HG02610 (cell line): ENCODE measurements around the gene CLCF1.

Experiments used
- ATAC-seq: cut with Tn5 transposase; IDR thresholded peaks from one replicate; pipeline ENCODE4 v1.9.1; 2021; ENCODE audit warnings: mild to moderate bottlenecking, moderate library complexity; ENCODE audit not compliant: unreplicated experiment

CLCF1 gene

DNA sequence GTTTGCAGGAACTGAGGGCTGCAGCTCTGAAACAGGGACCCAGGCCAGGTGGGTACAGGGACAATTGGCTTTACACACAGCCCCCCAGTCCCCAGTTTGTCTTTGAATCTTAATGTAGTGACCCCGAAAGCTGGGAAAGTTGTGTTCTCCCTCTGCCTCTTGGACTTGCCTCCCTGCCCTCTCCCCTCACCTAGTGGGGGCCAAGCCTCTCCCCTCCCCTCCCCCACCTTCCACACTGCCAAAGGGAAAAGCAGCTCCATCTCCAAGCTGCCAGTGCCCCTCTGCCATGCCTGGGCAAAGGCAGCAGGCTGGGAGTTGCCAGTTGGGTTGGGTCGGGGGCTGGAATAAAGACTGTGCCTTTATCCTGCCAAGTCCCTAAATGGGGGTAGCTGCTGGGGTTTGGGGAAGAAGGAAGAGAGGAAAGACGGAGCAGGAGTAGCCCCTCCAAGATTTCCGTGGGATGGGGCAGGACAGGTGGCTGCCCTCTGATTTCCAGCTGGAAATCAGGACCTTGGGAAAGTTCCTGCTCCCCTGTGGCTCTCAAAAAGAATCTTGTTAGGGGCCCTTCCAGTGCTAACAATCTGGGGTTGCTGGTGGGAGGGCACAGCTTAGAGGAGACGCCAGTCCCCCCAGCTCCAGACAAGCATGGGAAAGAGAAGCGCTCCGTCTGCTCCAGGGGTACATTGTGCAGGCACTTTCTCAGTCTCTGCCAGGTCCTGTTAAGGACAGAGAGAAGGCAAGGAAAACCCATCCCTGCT, 2.8 kb upstream of the CLCF1 start:
- no peak for ATAC-seq

DNA sequence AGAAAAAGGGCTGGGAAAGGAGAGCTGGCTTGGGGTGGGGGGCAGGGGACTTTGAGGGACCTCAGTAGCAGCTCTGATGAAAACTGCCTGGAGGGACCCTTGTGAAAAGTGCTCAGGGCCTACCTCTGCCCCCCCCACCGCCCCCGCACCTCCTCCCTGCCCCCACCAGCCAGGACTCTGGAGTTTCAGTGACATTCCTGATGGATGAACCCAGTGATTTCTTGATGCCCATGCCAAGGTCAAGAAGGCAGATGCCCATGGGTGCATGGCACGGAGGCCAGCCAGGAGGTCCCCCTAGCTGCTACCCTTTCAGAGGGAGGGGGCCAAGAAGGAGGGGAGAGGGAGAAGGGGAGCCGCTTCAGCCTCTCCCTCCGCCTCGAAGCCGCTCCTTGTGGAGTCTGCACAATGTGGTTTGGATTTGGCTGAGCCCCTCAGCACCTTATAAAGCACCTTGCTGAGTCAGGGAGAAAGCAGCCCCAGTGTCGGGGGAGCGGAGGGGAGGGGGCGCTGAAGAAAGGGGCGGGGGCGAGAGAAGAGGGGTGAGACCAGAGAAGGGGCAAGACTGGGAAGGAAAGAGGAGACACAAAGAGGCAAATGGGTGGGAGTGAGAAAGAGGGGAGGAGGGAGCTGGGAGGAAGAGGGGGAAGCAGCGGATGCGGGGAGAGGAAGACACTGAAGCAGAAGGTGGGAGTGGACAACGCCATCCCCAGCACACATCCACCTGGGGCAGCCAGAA, 2.1 kb upstream of the CLCF1 start:
- ATAC-seq, result no peak

DNA sequence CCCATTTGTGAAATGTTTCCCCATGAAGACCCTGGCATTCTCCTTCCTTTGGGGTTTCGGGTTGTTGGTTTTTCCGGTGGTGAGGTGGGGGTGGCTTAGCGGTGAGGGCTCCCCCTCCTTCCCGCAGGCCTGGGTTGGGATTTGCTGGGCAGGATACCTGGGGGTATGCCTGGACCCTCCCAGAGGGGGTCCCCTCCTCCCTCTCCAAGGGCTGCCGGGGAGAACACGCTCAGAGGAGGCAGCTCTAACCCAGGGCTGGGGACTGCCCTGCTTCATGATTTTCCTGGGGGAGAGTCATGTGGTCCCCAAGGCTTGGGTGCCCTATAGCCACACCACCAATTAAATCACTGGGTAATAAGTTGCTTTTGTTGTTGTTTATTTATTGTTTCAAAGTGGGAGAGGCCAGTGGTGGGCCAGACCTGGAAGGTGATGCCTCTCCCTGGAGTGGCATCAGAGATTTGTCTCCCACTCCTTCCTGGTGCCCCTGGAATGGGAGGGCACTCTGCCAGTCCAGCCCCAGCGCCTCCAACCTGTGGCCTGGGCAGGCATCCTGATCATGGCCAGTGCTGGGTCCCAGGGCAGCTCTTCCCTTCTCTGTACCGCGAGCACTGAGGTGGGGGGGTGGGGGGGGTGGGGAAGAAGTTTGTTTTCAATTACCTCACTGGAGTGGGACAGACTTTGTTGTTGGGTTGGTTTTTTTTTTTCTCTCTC, 1.3 kb upstream of the CLCF1 start:
- no peak for ATAC-seq

DNA sequence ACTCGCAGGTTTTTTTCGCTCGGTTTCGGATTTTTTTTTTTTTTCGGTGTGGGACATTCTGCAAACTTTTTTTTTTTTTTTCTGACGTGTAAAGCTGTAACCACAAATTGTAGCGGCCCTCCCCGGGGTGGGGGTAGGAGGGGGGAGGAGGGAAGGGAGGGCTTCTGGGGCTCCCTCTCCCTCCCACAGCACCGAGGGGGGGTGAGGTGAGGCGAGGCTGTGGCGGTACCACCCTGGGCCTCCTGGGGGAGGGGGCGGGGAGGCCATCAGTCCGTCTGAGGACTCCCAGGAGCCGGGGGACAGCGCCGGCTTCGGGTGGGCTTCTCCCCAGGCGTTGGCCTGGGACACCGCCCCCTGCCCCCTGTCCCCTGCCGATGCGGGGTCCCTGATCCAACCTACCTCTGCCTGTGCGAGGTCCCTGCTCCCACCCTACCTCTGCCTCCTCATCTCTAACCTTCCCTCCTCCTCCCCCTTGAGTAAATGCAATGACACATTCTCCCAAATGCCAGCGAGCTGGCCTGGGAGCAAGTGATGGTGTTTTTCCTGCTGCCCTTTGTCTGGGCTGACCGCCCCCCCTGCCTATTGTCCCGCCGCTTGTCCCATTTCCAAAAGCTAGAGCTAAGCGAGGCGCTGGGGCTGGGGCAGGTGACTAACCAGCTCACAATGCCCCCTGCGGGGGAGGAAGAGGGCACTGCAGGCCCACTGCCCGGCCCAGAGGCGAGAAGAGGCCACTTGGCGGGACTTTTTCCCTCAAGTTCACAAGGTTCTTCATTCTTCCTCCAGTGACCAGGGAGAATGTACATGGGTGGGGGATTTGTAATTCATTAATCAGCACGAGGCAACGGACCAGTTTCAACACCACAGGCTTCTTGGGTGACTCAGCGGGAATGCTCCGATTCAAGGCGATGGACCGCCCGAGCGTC, 511 bp upstream of the CLCF1 start:
- ATAC-seq, result no peak

- no peak for ATAC-seq
These were observed 941 bp downstream of the CLCF1 start for GRCh38 chr11:67372321-67372992.

- no peak for ATAC-seq
These were observed 1.5 kb downstream of the CLCF1 start for GRCh38 chr11:67371911-67372320.

DNA sequence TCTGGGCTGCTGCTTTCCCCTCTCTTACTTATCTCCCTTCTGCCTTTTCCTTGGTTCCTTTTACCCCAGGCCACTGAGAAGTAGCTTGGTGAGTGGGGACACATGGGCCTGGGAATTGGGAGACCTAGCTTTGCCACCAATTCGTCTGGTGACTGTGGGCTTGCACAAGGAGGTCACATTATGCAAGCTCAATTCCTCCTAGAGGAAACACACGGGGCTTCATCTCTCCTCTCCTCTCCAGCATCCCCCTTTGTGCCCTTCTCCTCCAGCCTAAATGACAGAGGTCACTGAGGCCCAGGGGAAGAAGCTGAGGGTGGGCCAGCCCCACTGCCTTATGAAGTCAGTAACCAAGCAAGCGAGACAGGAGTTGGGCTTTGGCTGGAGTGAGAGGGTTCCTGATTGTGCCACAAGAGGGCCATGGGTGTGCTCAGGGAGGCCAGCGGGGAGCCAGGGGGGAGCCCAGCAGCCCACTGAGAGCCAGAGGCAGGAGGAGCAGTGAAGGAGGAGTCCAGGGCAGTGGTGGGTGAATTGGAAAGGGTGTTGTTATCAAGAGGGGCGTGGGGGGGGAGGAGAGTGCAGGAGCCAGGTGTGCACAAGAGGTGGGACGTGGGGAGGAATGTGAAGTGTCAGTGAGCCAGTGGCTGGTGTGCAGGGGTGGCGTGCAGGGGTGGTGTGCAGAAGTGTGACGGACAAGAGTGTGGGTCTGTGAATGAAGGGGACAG, 2.0 kb downstream of the CLCF1 start:
- ATAC-seq, result no peak

- no peak for ATAC-seq
These were observed 2.9 kb downstream of the CLCF1 start for GRCh38 chr11:67370351-67371076.

- ATAC-seq, result no peak
These were observed 3.6 kb downstream of the CLCF1 start for GRCh38 chr11:67369801-67370284.

- no peak for ATAC-seq
These were observed 4.1 kb downstream of the CLCF1 start for GRCh38 chr11:67369275-67369674.

GRCh38 chr11:67368621-67369020, 4.8 kb downstream of the CLCF1 start:
- no peak for ATAC-seq

GRCh38 chr11:67367761-67368227, 5.6 kb downstream of the CLCF1 start:
- ATAC-seq, result no peak

DNA sequence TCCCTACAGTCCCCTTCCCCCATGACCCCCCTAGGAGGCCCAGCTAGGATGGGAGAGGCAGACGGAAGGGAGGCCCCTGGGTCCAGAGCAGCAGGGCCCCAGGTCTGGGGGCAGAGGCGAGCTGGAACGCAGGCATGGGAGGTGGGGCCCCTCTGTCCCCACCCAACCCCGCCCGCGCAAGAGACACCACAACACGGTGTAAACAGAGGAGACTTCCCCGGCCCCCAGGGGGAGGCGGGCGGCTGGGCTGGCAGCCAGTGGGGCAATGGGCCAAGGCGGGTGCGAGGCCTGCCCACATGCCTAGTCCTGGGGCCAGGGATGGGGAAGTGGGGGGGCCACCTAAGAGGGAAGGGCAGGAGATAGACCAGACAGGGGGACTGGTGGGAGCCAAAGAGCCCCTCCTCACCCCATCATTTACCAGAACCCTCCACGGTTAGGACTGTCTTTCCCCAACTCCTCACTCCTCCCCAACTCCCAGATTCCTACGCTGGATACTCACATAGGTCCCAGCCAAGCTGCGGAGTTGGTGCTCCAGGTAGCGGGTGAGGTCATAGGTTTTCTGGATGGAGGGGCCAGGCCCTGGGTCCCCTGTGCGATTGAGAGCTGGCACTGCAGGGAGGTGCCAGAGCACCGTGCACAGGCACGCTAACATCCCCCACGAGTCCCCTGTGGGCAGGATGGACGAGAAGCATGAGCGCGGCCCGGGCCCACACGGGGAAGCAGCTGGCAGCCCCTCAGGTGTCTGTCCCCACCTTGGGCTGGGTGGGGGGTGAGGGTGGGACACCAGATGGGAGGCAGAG, 6.2 kb downstream of the CLCF1 start:
- no peak for ATAC-seq

DNA sequence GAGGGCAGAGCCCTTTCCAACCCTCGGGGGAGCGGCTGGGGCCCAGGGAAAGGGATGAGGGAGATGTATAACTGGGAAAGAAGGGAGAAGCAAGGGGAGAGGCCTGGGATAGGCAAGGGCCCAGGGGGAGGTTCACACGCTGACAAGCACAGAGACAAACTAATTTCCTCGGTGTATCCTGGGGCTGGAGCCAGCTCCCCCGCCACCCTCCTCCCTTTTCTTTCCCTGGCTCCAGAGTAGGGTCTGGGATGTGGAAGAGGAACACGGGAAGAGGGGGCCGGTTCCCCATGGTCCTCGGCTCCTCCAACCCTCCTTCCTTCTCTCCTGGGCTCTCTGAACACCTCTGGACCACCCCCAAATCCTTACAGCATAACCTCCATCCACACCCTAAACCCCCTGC, 6.9 kb downstream of the CLCF1 start:
- no peak for ATAC-seq

DNA sequence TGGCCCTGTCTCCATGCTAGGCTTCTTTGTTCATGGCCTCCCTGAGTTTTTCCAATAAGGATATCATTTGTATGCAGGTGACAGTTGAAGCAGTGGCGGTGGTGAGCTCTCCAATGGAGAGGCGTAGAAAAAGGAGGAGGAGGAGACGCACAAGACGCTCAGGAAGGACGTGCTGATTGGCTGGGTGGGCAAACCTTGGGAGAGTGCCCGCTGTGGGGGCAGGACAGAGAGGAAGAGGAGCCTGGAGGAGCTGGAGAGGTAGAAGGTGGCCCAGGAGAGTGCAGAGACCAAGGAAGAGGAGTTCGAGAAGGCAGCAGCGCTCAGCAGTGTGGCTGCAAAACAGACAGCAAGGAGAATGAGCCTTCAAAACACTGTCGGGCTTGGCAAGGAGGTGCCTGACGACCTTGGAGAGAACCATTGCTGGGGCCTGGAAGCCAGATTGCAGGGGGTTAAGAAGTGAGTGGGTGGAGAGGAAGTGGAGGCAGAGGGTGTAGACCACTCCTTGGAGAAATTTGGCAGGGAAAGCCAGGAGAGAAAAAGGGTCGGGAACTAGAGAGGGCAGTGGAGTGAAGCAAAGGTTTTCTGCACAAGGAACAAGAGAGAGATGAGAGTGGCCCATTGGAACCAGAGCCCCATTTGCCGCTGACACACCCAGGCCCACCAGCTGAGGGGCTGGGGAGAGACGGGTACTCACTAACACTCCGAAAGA, 7.5 kb downstream of the CLCF1 start:
- no peak for ATAC-seq

DNA sequence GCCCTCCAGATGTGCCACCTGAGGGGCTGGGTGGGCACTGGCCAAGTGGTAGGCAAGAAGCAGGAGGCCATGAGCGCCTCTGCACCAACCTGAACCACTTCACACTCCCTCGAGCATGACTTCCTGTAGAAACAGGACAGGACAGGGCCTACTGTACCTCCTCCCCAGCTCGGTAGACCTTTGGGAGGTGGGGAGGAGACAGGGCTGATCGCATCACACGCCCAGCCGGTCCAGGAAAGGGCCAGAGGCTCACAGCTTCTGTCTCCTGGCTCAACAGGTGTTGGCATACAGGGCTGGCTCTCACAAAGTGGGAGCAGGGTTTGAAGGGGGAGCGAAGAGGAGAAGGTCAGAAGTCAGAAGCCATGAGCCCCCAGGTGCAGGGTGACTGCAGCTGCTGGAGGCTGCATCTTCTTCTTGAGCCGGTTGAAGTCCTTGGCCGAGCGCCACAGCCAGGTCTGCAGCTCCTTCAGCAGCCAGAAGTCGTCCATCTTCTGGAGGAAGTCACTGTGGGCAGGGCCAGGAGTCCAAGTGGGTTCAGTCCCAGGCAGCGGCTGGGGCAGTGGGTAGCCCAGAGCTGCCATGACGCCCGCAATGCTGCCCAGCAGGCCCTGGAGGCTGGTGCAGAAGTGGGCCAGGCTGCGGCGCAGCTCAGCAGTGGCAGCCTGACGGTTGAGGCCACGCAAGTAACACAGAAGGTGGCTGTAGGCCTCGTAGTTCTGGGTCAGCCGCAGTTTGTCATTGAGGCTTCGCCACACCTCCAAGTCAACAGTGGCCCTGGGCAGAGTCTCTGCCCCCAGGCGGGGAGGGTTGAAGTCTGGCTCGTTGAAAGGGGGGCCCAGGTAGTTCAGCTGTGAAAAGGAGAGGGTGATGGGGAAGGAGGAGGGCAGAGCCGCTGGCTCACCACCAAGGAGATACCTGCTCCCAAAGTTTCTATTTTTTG, 8.3 kb downstream of the CLCF1 start:
- no peak for ATAC-seq
